HEK293 (cell line): ENCODE measurements around the gene EXOC3.
A peak's percentile ranks its signal among the peaks of the same experiment; 100 is the strongest.

Source experiments
- CTCF ChIA-PET: fragments of 350-600 bp; formaldehyde crosslinking; extraction: SDS; loops from one replicate; lab custom pipeline; 2021; ENCODE audit warnings: antibody characterized with exemption; lab: Yijun Ruan, JAX
- POLR2A ChIA-PET: fragments of 300-600 bp; formaldehyde crosslinking; extraction: SDS; loops from one replicate; lab custom pipeline; 2020; ENCODE audit warnings: antibody characterized with exemption, inconsistent platforms; lab: Yijun Ruan, JAX
- H3K27ac ChIP-seq: fragments of 200-500 bp; sonication (Bioruptor generic); 2 replicates; pipeline ENCODE4 v1.5.1; 2014; ENCODE audit warnings: low read depth, low read length, control low read depth, inconsistent platforms; ENCODE audit errors: extremely low read depth
- H3K36me3 ChIP-seq, 2 experiments: fragments of 200-500 bp in 1 of 2; sonication (Bioruptor generic) in 1 of 2; 1 replicate in 1 of 2; 2 replicates in 1 of 2; pipeline ENCODE4 v1.5.1; 2014 to 2017; ENCODE audit warnings: inconsistent platforms in 2 of 2, low read length in 2 of 2; ENCODE audit not compliant: control insufficient read depth in 2 of 2, insufficient read depth in 1 of 2
- H3K4me1 ChIP-seq: fragments of 200-500 bp; sonication (Bioruptor generic); 2 replicates; pipeline ENCODE4 v1.5.1; 2014; ENCODE audit warnings: mild to moderate bottlenecking, low read length, inconsistent platforms; ENCODE audit not compliant: control insufficient read depth, insufficient read depth
- H3K4me3 ChIP-seq: 2 replicates; pipeline ENCODE4 v1.5.1; 2011; ENCODE audit warnings: low read depth, mild to moderate bottlenecking, control low read depth, low read length, moderate library complexity
- H3K9me3 ChIP-seq: fragments of 200-500 bp; sonication (Bioruptor generic); 2 replicates; pipeline ENCODE4 v1.5.1; 2014; ENCODE audit warnings: low read depth, low read length, inconsistent platforms; ENCODE audit not compliant: control insufficient read depth, insufficient read depth
- GFI1B ChIP-seq: fragments of 450-650 bp; formaldehyde crosslinking; IDR thresholded peaks from 2 replicates; pipeline ENCODE4 v1.5.1; 2016; ENCODE audit warnings: missing biosample characterization, missing genetic modification characterization
- HOXC10 ChIP-seq: sonication (generic); formaldehyde crosslinking; IDR thresholded peaks from 2 replicates; pipeline ENCODE4 v1.8.1; 2023; ENCODE audit warnings: mild to moderate bottlenecking, missing genetic modification reagents
- OSR2 ChIP-seq: fragments of 450-650 bp; formaldehyde crosslinking; IDR thresholded peaks from 2 replicates; pipeline ENCODE4 v1.5.1; 2016; ENCODE audit warnings: missing biosample characterization, missing genetic modification characterization
- RBAK ChIP-seq: fragments of 450-650 bp; formaldehyde crosslinking; IDR thresholded peaks from 2 replicates; pipeline ENCODE4 v1.5.1; 2016; ENCODE audit warnings: missing biosample characterization, missing genetic modification characterization
- YY1 ChIP-seq: fragments of 450-650 bp; formaldehyde crosslinking; IDR thresholded peaks from 2 replicates; pipeline ENCODE4 v1.5.1; 2018; ENCODE audit warnings: missing biosample characterization, missing genetic modification characterization
- ZNF2 ChIP-seq: fragments of 450-650 bp; formaldehyde crosslinking; IDR thresholded peaks from 2 replicates; pipeline ENCODE4 v1.5.1; 2016; ENCODE audit warnings: missing biosample characterization, missing genetic modification characterization
- ZNF202 ChIP-seq: fragments of 450-650 bp; formaldehyde crosslinking; IDR thresholded peaks from 2 replicates; pipeline ENCODE4 v1.5.1; 2016; ENCODE audit warnings: missing biosample characterization, missing genetic modification characterization, borderline replicate concordance
- ZNF221 ChIP-seq: fragments of 450-650 bp; formaldehyde crosslinking; IDR thresholded peaks from 2 replicates; pipeline ENCODE4 v1.5.1; 2017; ENCODE audit warnings: missing biosample characterization, missing genetic modification characterization, borderline replicate concordance
- ZNF239 ChIP-seq: fragments of 450-650 bp; formaldehyde crosslinking; IDR thresholded peaks from 2 replicates; pipeline ENCODE4 v1.5.1; 2016; ENCODE audit warnings: missing biosample characterization, missing genetic modification characterization
- ZNF274 ChIP-seq, 2 experiments: fragments of 200-500 bp in 1 of 2; fragments of 450-650 bp in 1 of 2; sonication (Bioruptor generic) in 1 of 2; formaldehyde crosslinking in 1 of 2; IDR thresholded peaks; 2 replicates each; pipeline versions ENCODE4 v1.5.1 to v1.6.1; 2014 to 2016; ENCODE audit warnings: borderline replicate concordance in 1 of 2, inconsistent platforms in 1 of 2, low read length in 1 of 2, missing biosample characterization in 1 of 2, missing genetic modification characterization in 1 of 2
- ZNF335 ChIP-seq: fragments of 450-650 bp; formaldehyde crosslinking; conservative IDR thresholded peaks from 2 replicates; pipeline ENCODE4 v1.5.1; 2016; ENCODE audit warnings: missing biosample characterization, missing genetic modification characterization
- ZNF350 ChIP-seq: fragments of 450-650 bp; formaldehyde crosslinking; IDR thresholded peaks from 2 replicates; pipeline ENCODE4 v1.5.0; 2017; ENCODE audit warnings: missing biosample characterization, mild to moderate bottlenecking, missing genetic modification characterization
- ZNF596 ChIP-seq: fragments of 450-650 bp; IDR thresholded peaks from 2 replicates; pipeline ENCODE4 v1.5.0; 2018; ENCODE audit warnings: missing biosample characterization, mild to moderate bottlenecking, missing genetic modification characterization, moderate library complexity
- ZNF664 ChIP-seq: fragments of 450-650 bp; formaldehyde crosslinking; IDR thresholded peaks from 2 replicates; pipeline ENCODE4 v1.5.1; 2016; ENCODE audit warnings: missing biosample characterization, missing genetic modification characterization
- TF ChIP-seq, protein P1 (sequence below): fragments of 450-650 bp; formaldehyde crosslinking; conservative IDR thresholded peaks from 2 replicates; pipeline ENCODE4 v1.5.1; 2016; ENCODE audit warnings: low read depth, missing biosample characterization, missing genetic modification characterization
- TF ChIP-seq, protein P2 (sequence below): fragments of 450-650 bp; formaldehyde crosslinking; IDR thresholded peaks from 2 replicates; pipeline ENCODE4 v1.5.1; 2016; ENCODE audit warnings: missing biosample characterization, missing genetic modification characterization
- TF ChIP-seq, protein P3 (sequence below): fragments of 450-650 bp; formaldehyde crosslinking; IDR thresholded peaks from 2 replicates; pipeline ENCODE4 v1.5.1; 2016; ENCODE audit warnings: missing biosample characterization, missing genetic modification characterization
- TF ChIP-seq, protein P4 (sequence below): fragments of 450-650 bp; formaldehyde crosslinking; IDR thresholded peaks from 2 replicates; pipeline ENCODE4 v1.5.1; 2016; ENCODE audit warnings: missing biosample characterization, missing genetic modification characterization, low read depth
- TF ChIP-seq, protein P5 (sequence below): fragments of 450-650 bp; formaldehyde crosslinking; IDR thresholded peaks from 2 replicates; pipeline ENCODE4 v1.5.1; 2016; ENCODE audit warnings: missing biosample characterization, missing genetic modification characterization
- TF ChIP-seq, protein P6 (sequence below): fragments of 450-650 bp; formaldehyde crosslinking; IDR thresholded peaks from 2 replicates; pipeline ENCODE4 v1.5.1; 2016; ENCODE audit warnings: missing biosample characterization, missing genetic modification characterization
- TF ChIP-seq, protein P7 (sequence below): fragments of 450-650 bp; formaldehyde crosslinking; IDR thresholded peaks from 2 replicates; pipeline ENCODE4 v1.5.1; 2016; ENCODE audit warnings: missing biosample characterization, missing genetic modification characterization

The EXOC3 gene

DNA sequence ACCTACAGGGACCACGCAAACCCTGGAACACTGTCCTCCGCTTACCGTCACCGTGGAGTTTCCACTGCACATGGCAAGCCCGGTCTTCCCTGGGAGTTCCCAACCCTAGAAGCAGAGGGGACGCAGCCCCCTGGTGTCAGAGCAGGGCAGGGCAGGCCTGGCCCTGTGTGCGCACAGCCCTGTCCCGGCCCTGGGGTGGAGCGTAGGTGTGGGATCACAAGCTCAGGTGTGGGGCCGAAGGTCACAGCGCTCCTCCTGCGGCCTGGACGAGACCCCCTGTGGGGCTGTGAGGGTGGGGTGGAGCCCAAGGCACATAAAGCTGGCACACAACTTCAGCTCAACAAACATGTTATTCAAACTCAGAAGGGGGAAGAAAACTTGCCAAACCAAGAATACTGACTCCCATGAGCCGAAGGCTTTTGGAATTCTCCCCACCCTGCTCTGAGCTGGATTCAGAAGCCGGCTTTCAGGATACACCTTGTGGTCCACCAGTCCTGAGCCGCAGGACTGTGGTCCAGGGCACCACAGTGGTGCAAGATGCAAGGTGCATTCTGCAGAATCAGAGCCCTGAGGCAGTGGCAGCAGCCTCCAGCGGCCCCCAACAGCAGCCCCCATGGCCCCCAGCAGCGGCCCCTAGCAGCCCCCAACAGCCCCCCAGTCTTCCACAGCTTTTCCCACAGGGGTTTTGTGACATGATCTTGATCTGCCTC, 11.8 kb upstream of the EXOC3 start (continued):
- no peak for TF ChIP-seq ZNF274 (IDR thresholded peaks at IDR 0.05; ENCODE audit: low read length)
- no peak for TF ChIP-seq ZNF274 (tag by site-specific recombination; IDR thresholded peaks at IDR 0.05; ENCODE audit: borderline replicate concordance)
- no peak for TF ChIP-seq OSR2 (tag by site-specific recombination)
- TF ChIP-seq YY1 (tag by site-specific recombination): no peak
- no peak for TF ChIP-seq ZNF202
- TF ChIP-seq ZNF350 (tag by site-specific recombination): no peak
- TF ChIP-seq, protein P1, sequence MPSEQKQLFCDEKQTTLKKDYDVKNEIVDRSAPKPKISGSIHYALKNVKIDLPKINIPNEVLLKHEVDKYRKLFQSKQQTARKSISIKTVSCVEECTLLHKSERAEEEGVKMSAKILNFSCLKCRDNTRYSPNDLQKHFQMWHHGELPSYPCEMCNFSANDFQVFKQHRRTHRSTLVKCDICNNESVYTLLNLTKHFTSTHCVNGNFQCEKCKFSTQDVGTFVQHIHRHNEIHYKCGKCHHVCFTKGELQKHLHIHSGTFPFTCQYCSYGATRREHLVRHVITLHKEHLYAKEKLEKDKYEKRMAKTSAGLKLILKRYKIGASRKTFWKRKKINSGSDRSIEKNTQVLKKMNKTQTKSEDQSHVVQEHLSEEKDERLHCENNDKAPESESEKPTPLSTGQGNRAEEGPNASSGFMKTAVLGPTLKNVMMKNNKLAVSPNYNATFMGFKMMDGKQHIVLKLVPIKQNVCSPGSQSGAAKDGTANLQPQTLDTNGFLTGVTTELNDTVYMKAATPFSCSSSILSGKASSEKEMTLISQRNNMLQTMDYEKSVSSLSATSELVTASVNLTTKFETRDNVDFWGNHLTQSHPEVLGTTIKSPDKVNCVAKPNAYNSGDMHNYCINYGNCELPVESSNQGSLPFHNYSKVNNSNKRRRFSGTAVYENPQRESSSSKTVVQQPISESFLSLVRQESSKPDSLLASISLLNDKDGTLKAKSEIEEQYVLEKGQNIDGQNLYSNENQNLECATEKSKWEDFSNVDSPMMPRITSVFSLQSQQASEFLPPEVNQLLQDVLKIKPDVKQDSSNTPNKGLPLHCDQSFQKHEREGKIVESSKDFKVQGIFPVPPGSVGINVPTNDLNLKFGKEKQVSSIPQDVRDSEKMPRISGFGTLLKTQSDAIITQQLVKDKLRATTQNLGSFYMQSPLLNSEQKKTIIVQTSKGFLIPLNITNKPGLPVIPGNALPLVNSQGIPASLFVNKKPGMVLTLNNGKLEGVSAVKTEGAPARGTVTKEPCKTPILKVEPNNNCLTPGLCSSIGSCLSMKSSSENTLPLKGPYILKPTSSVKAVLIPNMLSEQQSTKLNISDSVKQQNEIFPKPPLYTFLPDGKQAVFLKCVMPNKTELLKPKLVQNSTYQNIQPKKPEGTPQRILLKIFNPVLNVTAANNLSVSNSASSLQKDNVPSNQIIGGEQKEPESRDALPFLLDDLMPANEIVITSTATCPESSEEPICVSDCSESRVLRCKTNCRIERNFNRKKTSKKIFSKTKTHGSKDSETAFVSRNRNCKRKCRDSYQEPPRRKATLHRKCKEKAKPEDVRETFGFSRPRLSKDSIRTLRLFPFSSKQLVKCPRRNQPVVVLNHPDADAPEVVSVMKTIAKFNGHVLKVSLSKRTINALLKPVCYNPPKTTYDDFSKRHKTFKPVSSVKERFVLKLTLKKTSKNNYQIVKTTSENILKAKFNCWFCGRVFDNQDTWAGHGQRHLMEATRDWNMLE: no peak
- TF ChIP-seq, protein P2, sequence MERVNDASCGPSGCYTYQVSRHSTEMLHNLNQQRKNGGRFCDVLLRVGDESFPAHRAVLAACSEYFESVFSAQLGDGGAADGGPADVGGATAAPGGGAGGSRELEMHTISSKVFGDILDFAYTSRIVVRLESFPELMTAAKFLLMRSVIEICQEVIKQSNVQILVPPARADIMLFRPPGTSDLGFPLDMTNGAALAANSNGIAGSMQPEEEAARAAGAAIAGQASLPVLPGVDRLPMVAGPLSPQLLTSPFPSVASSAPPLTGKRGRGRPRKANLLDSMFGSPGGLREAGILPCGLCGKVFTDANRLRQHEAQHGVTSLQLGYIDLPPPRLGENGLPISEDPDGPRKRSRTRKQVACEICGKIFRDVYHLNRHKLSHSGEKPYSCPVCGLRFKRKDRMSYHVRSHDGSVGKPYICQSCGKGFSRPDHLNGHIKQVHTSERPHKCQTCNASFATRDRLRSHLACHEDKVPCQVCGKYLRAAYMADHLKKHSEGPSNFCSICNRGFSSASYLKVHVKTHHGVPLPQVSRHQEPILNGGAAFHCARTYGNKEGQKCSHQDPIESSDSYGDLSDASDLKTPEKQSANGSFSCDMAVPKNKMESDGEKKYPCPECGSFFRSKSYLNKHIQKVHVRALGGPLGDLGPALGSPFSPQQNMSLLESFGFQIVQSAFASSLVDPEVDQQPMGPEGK (tag by site-specific recombination): no peak
- TF ChIP-seq, protein P3, sequence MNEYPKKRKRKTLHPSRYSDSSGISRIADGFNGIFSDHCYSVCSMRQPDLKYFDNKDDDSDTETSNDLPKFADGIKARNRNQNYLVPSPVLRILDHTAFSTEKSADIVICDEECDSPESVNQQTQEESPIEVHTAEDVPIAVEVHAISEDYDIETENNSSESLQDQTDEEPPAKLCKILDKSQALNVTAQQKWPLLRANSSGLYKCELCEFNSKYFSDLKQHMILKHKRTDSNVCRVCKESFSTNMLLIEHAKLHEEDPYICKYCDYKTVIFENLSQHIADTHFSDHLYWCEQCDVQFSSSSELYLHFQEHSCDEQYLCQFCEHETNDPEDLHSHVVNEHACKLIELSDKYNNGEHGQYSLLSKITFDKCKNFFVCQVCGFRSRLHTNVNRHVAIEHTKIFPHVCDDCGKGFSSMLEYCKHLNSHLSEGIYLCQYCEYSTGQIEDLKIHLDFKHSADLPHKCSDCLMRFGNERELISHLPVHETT (tag by site-specific recombination): no peak
- no peak for TF ChIP-seq ZNF596 (tag by site-specific recombination)
- TF ChIP-seq ZNF221 (tag by site-specific recombination): no peak
- TF ChIP-seq, protein P4, sequence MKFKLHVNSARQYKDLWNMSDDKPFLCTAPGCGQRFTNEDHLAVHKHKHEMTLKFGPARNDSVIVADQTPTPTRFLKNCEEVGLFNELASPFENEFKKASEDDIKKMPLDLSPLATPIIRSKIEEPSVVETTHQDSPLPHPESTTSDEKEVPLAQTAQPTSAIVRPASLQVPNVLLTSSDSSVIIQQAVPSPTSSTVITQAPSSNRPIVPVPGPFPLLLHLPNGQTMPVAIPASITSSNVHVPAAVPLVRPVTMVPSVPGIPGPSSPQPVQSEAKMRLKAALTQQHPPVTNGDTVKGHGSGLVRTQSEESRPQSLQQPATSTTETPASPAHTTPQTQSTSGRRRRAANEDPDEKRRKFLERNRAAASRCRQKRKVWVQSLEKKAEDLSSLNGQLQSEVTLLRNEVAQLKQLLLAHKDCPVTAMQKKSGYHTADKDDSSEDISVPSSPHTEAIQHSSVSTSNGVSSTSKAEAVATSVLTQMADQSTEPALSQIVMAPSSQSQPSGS (tag by site-specific recombination): no peak
- 0 out of 2 replicates have a peak, but pooled peaks have one; percentile 39 for TF ChIP-seq ZNF2 (tag by site-specific recombination)

DNA sequence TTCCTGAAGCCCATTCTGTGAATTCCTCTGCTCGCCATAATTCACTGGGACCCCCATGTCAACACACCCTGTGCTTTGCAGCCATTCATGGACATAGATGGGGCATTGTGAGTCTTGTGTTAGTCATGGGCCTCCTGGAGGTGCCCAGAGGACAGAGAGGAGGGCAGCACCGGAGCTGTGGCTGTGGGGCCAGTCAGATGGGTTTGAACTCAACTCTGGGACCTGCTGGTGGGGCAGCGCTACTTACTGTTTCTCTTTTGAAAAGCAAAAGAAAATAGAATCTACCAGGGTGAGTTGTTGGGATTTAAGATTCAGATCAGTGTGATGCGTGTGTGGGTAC, 11.3 kb upstream of the EXOC3 start:
- POLR2A ChIA-PET: interaction anchor here (0.6 kb wide), 1 partner anchor 11 kb away, joined by 3 read pairs; the partner anchor contains the start of gene EXOC3
- Histone ChIP-seq H3K4me1 (no peaks in the 10 kb centered on the region), H3K4me3 (no peak overlapping the region), H3K27ac (no peak overlapping the region), H3K9me3 (no peaks in the 10 kb centered on the region), H3K36me3 (peaks cover 0 to 47% of the 10 kb centered on the region in 2 experiments; a peak in 2 of 3 replicates)
- CTCF ChIA-PET: interaction anchor here (0.6 to 7.3 kb wide), 24 partner anchors 8 to 492 kb away, joined by 3 to 137 read pairs (median 6); partner anchors contain the start of gene AHRR
- TF ChIP-seq ZNF664 (tag by site-specific recombination) (no peak), HOXC10 (no peak), ZNF335 (no peak), ZNF239 (no peak), RBAK (tag by site-specific recombination) (no peak), GFI1B (tag by site-specific recombination) (no peak)
- TF ChIP-seq, protein P5, sequence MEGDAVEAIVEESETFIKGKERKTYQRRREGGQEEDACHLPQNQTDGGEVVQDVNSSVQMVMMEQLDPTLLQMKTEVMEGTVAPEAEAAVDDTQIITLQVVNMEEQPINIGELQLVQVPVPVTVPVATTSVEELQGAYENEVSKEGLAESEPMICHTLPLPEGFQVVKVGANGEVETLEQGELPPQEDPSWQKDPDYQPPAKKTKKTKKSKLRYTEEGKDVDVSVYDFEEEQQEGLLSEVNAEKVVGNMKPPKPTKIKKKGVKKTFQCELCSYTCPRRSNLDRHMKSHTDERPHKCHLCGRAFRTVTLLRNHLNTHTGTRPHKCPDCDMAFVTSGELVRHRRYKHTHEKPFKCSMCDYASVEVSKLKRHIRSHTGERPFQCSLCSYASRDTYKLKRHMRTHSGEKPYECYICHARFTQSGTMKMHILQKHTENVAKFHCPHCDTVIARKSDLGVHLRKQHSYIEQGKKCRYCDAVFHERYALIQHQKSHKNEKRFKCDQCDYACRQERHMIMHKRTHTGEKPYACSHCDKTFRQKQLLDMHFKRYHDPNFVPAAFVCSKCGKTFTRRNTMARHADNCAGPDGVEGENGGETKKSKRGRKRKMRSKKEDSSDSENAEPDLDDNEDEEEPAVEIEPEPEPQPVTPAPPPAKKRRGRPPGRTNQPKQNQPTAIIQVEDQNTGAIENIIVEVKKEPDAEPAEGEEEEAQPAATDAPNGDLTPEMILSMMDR (tag by site-specific recombination): no peak
- TF ChIP-seq, protein P6, sequence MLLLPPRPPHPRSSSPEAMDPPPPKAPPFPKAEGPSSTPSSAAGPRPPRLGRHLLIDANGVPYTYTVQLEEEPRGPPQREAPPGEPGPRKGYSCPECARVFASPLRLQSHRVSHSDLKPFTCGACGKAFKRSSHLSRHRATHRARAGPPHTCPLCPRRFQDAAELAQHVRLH: no peak
- TF ChIP-seq, protein P7, sequence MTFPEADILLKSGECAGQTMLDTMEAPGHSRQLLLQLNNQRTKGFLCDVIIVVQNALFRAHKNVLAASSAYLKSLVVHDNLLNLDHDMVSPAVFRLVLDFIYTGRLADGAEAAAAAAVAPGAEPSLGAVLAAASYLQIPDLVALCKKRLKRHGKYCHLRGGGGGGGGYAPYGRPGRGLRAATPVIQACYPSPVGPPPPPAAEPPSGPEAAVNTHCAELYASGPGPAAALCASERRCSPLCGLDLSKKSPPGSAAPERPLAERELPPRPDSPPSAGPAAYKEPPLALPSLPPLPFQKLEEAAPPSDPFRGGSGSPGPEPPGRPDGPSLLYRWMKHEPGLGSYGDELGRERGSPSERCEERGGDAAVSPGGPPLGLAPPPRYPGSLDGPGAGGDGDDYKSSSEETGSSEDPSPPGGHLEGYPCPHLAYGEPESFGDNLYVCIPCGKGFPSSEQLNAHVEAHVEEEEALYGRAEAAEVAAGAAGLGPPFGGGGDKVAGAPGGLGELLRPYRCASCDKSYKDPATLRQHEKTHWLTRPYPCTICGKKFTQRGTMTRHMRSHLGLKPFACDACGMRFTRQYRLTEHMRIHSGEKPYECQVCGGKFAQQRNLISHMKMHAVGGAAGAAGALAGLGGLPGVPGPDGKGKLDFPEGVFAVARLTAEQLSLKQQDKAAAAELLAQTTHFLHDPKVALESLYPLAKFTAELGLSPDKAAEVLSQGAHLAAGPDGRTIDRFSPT: no peak
